DOHH2 (cell line): ENCODE data around the gene LMTK2.

Experiments used
- H3F3A ChIP-seq: fragments of 200-600 bp; sonication (generic), shearing (Covaris generic); 2 replicates; pipeline ENCODE4 v1.6.0; 2016; ENCODE audit warnings: antibody characterized with exemption, mild to moderate bottlenecking; ENCODE audit not compliant: control insufficient read depth, insufficient read depth
- H3K27ac ChIP-seq: fragments of 200-600 bp; sonication (generic); 2 replicates; pipeline ENCODE4 v1.5.1; 2014; ENCODE audit warnings: low read depth, mild to moderate bottlenecking, low read length, moderate library complexity
- H3K27me3 ChIP-seq: fragments of 200-600 bp; sonication (generic); 2 replicates; pipeline ENCODE4 v1.6.1; 2014; ENCODE audit warnings: mild to moderate bottlenecking, low read length, mixed read lengths; ENCODE audit not compliant: control insufficient read depth
- H3K36me3 ChIP-seq: fragments of 200-600 bp; sonication (generic); 2 replicates; pipeline ENCODE4 v1.6.1; 2014; ENCODE audit warnings: mild to moderate bottlenecking, low read length, moderate library complexity, mixed read lengths; ENCODE audit not compliant: control insufficient read depth
- H3K4me1 ChIP-seq: fragments of 200-600 bp; sonication (generic); 2 replicates; pipeline ENCODE4 v1.6.1; 2014; ENCODE audit warnings: mild to moderate bottlenecking, low read length, mixed read lengths; ENCODE audit not compliant: control insufficient read depth
- H3K4me2 ChIP-seq: fragments of 200-600 bp; sonication (generic); 2 replicates; pipeline ENCODE4 v1.6.0; 2014; ENCODE audit warnings: mild to moderate bottlenecking, low read length, moderate library complexity
- H3K4me3 ChIP-seq: fragments of 200-600 bp; sonication (generic); 2 replicates; pipeline ENCODE4 v1.5.1; 2014; ENCODE audit warnings: mild to moderate bottlenecking, low read length, mixed read lengths
- H3K79me2 ChIP-seq: fragments of 200-600 bp; sonication (generic); 2 replicates; pipeline ENCODE4 v1.6.1; 2014; ENCODE audit warnings: mild to moderate bottlenecking, low read length, mixed read lengths; ENCODE audit not compliant: control insufficient read depth
- H3K9me2 ChIP-seq: fragments of 200-600 bp; sonication (generic); replicated peaks from 2 replicates; pipeline ENCODE4 v1.6.1; 2014; ENCODE audit warnings: mild to moderate bottlenecking, low read length, mixed read lengths; ENCODE audit not compliant: control insufficient read depth
- H3K9me3 ChIP-seq: fragments of 200-600 bp; sonication (generic); 2 replicates; pipeline ENCODE4 v1.6.1; 2014; ENCODE audit warnings: antibody characterized with exemption, low read length, mixed read lengths; ENCODE audit not compliant: control insufficient read depth, insufficient read depth
- H4K20me1 ChIP-seq: fragments of 200-600 bp; sonication (generic); 2 replicates; pipeline ENCODE4 v1.6.0; 2014; ENCODE audit warnings: low read depth, mild to moderate bottlenecking, antibody characterized with exemption, low read length, moderate library complexity; ENCODE audit not compliant: control insufficient read depth, insufficient read depth
- CTCF ChIP-seq: fragments of 200-600 bp; sonication (generic); IDR thresholded peaks from one replicate; pipeline ENCODE4 v1.5.1; 2014; ENCODE audit warnings: antibody characterized with exemption, mild to moderate bottlenecking, low read depth, low read length; ENCODE audit not compliant: poor library complexity, severe bottlenecking
- EZH2phosphoT487 ChIP-seq: fragments of 200-600 bp; sonication (generic); IDR thresholded peaks from 2 replicates; pipeline ENCODE4 v1.6.1; 2017; ENCODE audit warnings: borderline replicate concordance, mild to moderate bottlenecking, antibody characterized with exemption, low read length, moderate library complexity, mixed read lengths

The LMTK2 gene

DNA sequence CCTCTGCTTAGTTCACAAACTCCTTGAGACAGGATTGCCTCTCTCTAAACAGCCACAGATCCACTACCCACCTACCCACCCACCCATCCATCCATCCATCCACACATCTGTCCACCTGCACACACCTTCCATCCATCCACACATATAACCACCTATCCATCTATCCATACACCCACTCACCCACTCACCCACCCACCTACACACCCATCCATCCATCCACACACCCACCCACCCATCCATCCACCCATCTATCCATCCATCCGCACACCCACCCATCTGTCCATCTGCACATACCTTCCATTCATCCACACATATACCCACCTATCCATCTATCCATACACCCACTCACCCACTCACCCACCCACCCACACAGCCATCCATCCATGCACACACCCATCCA lies 135.7 kb downstream of the LMTK2 start:
- TF ChIP-seq CTCF (no peak), EZH2phosphoT487 (no peak)
- H3K9me2 ChIP-seq = no peaks in the 10 kb centered on the region
- no peaks in the 10 kb centered on the region for H3K36me3 ChIP-seq
- H3K27ac ChIP-seq = no peak overlapping the region
- no peaks in the 10 kb centered on the region for H3K27me3 ChIP-seq
- no peaks in the 10 kb centered on the region for H3K9me3 ChIP-seq
- H3K4me3 ChIP-seq = no peak overlapping the region
- H3K79me2 ChIP-seq = no peaks in the 10 kb centered on the region
- peaks cover 3% of the 10 kb centered on the region; the same call in 1 of the 2 replicates for H3K4me1 ChIP-seq
- H3F3A ChIP-seq = no peaks in the 10 kb centered on the region
- no peak overlapping the region for H3K4me2 ChIP-seq
- H4K20me1 ChIP-seq = peaks cover 13% of the 10 kb centered on the region

DNA sequence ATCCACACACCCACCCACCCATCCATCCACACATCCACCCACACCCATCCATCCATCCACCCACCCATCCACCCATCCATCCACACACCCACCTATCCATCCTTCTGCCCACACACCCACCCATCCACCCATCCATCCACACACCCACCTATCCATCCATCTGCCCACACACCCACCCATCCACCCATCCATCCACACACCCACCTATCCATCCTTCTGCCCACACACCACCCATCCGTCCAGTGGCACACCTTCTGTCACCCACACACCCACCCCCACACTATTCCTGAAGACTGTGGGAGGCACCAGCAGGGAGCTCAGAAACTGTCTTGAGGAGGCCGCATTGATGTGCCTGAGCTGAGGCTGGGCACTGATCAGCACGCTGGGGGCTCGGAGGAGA lies 136.3 kb downstream of the LMTK2 start:
- H3F3A ChIP-seq = no peaks in the 10 kb centered on the region
- H3K9me2 ChIP-seq = no peaks in the 10 kb centered on the region
- H3K9me3 ChIP-seq = no peaks in the 10 kb centered on the region
- TF ChIP-seq EZH2phosphoT487 = no peak
- no peak for TF ChIP-seq CTCF
- H3K4me2 ChIP-seq = no peak overlapping the region
- H4K20me1 ChIP-seq = peaks cover 13% of the 10 kb centered on the region
- H3K36me3 ChIP-seq = no peaks in the 10 kb centered on the region
- no peaks in the 10 kb centered on the region for H3K79me2 ChIP-seq
- no peaks in the 10 kb centered on the region for H3K27me3 ChIP-seq
- H3K4me1 ChIP-seq = peaks cover 3% of the 10 kb centered on the region; the same call in 1 of the 2 replicates
- no peak overlapping the region for H3K4me3 ChIP-seq
- no peak overlapping the region for H3K27ac ChIP-seq

DNA sequence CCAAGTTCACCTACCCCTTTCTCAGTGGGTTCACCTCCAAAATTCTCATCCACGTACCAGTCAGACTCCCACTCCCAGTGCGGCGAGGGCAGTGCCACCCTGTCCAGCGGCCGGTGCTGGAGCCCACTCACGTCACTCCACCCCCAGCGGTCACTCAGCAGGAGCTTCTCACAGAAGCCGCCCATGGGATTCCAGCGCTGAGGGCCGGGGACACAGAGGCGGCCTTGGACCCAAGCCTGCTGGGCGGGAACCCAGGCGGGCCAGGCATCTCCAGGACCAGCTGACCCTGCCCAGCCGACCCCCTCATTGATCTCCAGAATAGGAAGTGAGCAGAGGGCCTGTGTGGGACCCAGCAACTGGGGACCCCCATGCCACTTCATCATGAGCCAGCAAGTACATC lies 138.2 kb downstream of the LMTK2 start:
- H3K27ac ChIP-seq = no peak overlapping the region
- H3K36me3 ChIP-seq = peaks cover under 1% of the 10 kb centered on the region; the same call in 1 of the 2 replicates
- H3K4me1 ChIP-seq = peaks cover 17% of the 10 kb centered on the region
- H3K79me2 ChIP-seq = peaks cover 1% of the 10 kb centered on the region; the same call in 1 of the 2 replicates
- TF ChIP-seq CTCF (no peak), EZH2phosphoT487 (no peak)
- peaks cover 2% of the 10 kb centered on the region; the same call in 1 of the 2 replicates for H3F3A ChIP-seq
- no peak overlapping the region for H3K4me3 ChIP-seq
- no peaks in the 10 kb centered on the region for H3K9me2 ChIP-seq
- no peaks in the 10 kb centered on the region for H3K27me3 ChIP-seq
- no peaks in the 10 kb centered on the region for H3K9me3 ChIP-seq
- H3K4me2 ChIP-seq = no peak overlapping the region
- H4K20me1 ChIP-seq = peaks cover 9% of the 10 kb centered on the region; the same call in 1 of the 2 replicates
